Pancreas (tissue), 10 donors: ENCODE results near the gene BCAR3. TPM values are rescaled to one million over a fixed set of nuclear protein-coding genes. Genes with fewer than 3 reads are reported as not detected.
"Not testable (repeated sequence)": the region's sequence is repeated elsewhere in the genome, so short reads cannot be mapped to it uniquely, and the experiment has no call there.

Experiments
- ATAC-seq, 4 donors: fragments of 200-7000 bp; cut with Tn5 transposase; one replicate each; pipeline versions ENCODE4 v1.8.0 to v1.9.1; 2020; ENCODE audit warnings: mild to moderate bottlenecking in 4 of 4, moderate library complexity in 4 of 4
- DNase-seq, 6 donors: peaks; one replicate each; pipeline ENCODE4 v3.0.0-alpha.2; 2020
- FAIRE-seq: peaks from 2 replicates; lab custom pipeline; 2012; peaks lifted over from hg19 to GRCh38; lab: Jason Lieb, UNC
- H3K27ac ChIP-seq, 4 donors: fragments of 200-600 bp; sonication (generic); 1 replicate in 3 of 4; 2 replicates in 1 of 4; pipeline versions ENCODE4 v1.5.0 to v1.8.0; 2020
- H3K27me3 ChIP-seq, 4 donors: fragments of 200-600 bp; one replicate each; pipeline ENCODE4 v1.8.0; 2021
- H3K36me3 ChIP-seq, 3 donors: fragments of 200-600 bp; sonication (generic) in 1 of 3; one replicate each; pipeline versions ENCODE4 v1.5.0 to v1.8.0; 2020 to 2021
- H3K4me1 ChIP-seq, 3 donors: fragments of 200-600 bp; one replicate each; pipeline ENCODE4 v1.8.0; 2021
- H3K4me3 ChIP-seq, 4 donors: fragments of 200-600 bp; sonication (generic) in 2 of 4; one replicate each; pipeline versions ENCODE4 v1.5.0 to v1.8.0; 2020 to 2021
- H3K9me3 ChIP-seq, 4 donors: fragments of 200-600 bp; one replicate each; pipeline ENCODE4 v1.8.0; 2021
- WGBS, 2 donors: extraction: QIAGEN DNeasy Blood & Tissue Kit; methylation state at CpG; one replicate each; pipeline ENCODE4 v1.1.7; 2013; 5-methylcytosine and 5-hydroxymethylcytosine counted together
- intact Hi-C, 3 donors: fragments of 100-400 bp; cut with DNase I; formaldehyde crosslinking; loops; one replicate each; pipeline versions ENCODE4 v1.11.1 to v1.14.2; 2022
- polyA plus RNA-seq, 2 donors: library from polyadenylated mRNA; stranded (reverse); fragments of 200-250 nt; gene quantifications; one replicate each; pipeline ENCODE4 v1.2.3, GENCODE V29; 2013
- total RNA-seq, 6 donors: library from RNA; stranded (reverse); fragmentation: NEBNext Ultra II Directional in 4 of 6; extraction: Animal tissue kit (Norgen Biotek cat#: 25700) in 4 of 6; gene quantifications; one replicate each; pipeline versions ENCODE4 v1.2.1 to v1.2.4, GENCODE V29; 2021 to 2023
- TF ChIP-seq, protein P1 (sequence below), 4 donors: fragments of 200-600 bp; sonication (generic) in 3 of 4; IDR thresholded peaks; one replicate each; pipeline versions ENCODE4 v1.5.0 to v1.8.0; 2021; ENCODE audit warnings: antibody characterized with exemption in 4 of 4
- donor health status: healthy with polysubstance abuse.
- donor health status: DM: no; HTN: no; CAD: no; lungs with moderate emphysema.
- donor health status: DM: no; HTN: no; CAD: no.
- donor health status: control.
- donor health status: control.
- donor health status: Bipolar disorder and iron deficiency.
- donor health status: DM: yes; HTN: yes; CAD: no.
- donor health status: DM: no; HTN: no; CAD: no.
- donor health status: DM: no; HTN: no; CAD: no.
- donor health status: DM: yes; HTN: yes; CAD: no.

BCAR3 gene
- total and polyA plus RNA-seq, 8 donors = 2.4 to 8.2 (median 4.9) TPM

DNA sequence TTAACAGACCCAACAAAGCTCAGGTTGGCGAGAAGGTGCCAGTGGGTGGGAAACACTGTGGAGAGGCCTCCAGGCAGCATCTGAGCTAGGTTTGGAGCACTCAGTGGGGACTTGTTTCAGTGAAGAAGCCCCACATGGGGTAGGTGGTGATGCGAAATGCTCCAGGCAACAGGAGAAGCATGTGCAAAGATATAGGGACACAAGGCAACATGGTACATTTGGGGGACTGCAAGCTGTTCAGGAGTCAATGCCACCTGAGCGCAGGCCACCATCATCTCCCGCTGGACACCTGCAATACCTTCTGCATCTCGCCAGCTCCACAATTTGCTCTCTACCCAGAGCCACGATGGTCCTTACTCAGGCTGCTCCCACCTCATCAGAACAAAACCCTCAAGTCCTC lies 28.0 kb downstream of the BCAR3 start:
- no peaks in the 10 kb centered on the region for H3K36me3 ChIP-seq
- no peak for FAIRE-seq
- ATAC-seq = no peak
- no peak overlapping the region for H3K27ac ChIP-seq
- no peak for DNase-seq
- H3K4me1 ChIP-seq = peaks cover 0 to 4% (median 0%) of the 10 kb centered on the region in 3 donors
- no peaks in the 10 kb centered on the region for H3K27me3 ChIP-seq
- TF ChIP-seq, protein P1, sequence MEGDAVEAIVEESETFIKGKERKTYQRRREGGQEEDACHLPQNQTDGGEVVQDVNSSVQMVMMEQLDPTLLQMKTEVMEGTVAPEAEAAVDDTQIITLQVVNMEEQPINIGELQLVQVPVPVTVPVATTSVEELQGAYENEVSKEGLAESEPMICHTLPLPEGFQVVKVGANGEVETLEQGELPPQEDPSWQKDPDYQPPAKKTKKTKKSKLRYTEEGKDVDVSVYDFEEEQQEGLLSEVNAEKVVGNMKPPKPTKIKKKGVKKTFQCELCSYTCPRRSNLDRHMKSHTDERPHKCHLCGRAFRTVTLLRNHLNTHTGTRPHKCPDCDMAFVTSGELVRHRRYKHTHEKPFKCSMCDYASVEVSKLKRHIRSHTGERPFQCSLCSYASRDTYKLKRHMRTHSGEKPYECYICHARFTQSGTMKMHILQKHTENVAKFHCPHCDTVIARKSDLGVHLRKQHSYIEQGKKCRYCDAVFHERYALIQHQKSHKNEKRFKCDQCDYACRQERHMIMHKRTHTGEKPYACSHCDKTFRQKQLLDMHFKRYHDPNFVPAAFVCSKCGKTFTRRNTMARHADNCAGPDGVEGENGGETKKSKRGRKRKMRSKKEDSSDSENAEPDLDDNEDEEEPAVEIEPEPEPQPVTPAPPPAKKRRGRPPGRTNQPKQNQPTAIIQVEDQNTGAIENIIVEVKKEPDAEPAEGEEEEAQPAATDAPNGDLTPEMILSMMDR (IDR thresholded peaks at IDR 0.05) = no peak
- H3K4me3 ChIP-seq = no peak overlapping the region
- H3K9me3 ChIP-seq = no peaks in the 10 kb centered on the region
- intact Hi-C loops = no loop called here
- WGBS, 2 donors = 94 to 99% methylated on average over 6 of the region's 6 CpGs

DNA sequence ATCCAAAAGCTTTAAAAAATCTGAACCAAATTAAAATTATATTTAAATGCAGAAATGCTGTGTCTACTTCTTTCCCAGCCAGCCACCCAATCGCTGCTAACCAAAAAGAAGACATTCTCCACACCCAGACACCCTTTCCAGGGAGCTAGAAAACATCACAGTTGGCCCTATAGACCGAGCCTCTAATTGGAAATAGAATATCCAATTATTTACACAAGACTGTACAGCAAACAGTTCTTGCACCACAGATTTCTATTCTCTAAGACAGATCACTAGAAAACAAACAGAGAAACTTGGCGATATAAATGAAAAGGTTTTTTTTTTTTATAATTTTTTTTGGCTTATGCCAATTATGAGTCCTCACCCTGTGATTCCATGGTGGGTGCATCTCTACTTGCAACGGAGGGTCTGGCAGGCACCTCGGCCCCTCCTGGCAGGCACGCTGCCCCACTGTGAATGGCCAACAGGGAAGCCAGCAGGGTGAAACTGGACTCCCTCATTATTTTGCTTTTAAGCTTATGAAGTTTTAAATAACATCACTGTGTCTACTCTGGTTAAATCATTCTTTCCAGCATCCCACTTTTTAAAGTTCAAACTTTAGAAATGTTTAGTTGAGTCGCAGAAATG lies 29.2 kb downstream of the BCAR3 start:
- no peaks in the 10 kb centered on the region for H3K9me3 ChIP-seq
- TF ChIP-seq, protein P1 (IDR thresholded peaks at IDR 0.05) = no peak
- no peak for FAIRE-seq
- H3K36me3 ChIP-seq = no peaks in the 10 kb centered on the region
- no peak for DNase-seq
- peaks cover 0 to 4% (median 0%) of the 10 kb centered on the region in 3 donors for H3K4me1 ChIP-seq
- 48 to 52% methylated on average over 7 of the region's 7 CpGs for WGBS, 2 donors
- H3K27me3 ChIP-seq = no peaks in the 10 kb centered on the region
- intact Hi-C loops = no loop called here
- ATAC-seq = peak in 1 of 4 donors; percentile 62
- H3K4me3 ChIP-seq = no peak overlapping the region
- H3K27ac ChIP-seq = no peak overlapping the region

DNA sequence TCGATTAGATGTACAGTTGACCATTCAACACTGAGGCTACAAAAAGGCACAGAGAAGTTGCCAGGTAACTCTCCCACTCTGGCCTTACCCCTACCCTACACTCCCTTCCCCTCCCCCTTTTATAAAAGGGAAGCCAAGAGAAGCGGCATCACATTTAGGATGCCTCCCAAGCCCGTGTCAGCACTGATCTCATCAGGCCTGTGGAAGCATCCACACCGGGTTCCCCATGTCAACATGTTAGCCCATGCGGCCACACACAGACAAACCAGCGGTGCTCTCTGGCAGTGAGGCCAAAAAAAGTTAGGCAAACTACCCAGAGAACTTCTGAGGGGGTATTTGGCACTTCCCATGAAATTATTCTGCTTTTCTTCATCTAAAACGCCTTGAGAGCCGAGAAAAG lies 29.9 kb downstream of the BCAR3 start:
- Histone ChIP-seq H3K27me3 (no peaks in the 10 kb centered on the region), H3K27ac (no peak overlapping the region), H3K36me3 (no peaks in the 10 kb centered on the region), H3K4me1 (peaks cover 0 to 4% (median 0%) of the 10 kb centered on the region in 3 donors), H3K9me3 (no peaks in the 10 kb centered on the region), H3K4me3 (no peak overlapping the region)
- TF ChIP-seq, protein P1 (IDR thresholded peaks at IDR 0.05) = no peak
- DNase-seq (no peak), FAIRE-seq (no peak), ATAC-seq (no peak)
- intact Hi-C loops = no loop called here
- 85 to 92% methylated on average over 8 of the region's 8 CpGs for WGBS, 2 donors

DNA sequence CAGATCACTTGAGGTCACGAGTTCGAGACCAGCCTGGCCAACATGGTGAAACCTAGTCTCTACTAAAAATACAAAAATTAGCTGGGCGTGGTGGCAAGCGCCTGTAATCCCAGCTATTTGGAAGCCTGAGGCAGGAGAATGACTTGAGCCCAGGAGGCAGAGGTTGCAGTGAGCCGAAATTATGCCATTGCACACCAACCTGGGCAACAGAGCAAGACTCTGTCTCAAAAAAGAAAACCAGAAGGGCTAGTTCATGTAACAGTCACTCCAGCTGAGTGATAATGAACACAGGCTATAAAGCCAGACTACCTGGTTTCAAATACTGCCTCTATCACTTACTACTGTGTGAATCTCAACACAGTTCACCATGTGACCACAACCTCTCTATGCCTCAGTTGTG lies 31.5 kb downstream of the BCAR3 start:
- intact Hi-C loops, DNase-seq, H3K27ac ChIP-seq, H3K4me3 ChIP-seq, ATAC-seq, FAIRE-seq, H3K36me3 ChIP-seq, H3K27me3 ChIP-seq, H3K4me1 ChIP-seq, H3K9me3 ChIP-seq: not testable (repeated sequence)
- 90 to 97% methylated on average over 5 of the region's 5 CpGs for WGBS, 2 donors

DNA sequence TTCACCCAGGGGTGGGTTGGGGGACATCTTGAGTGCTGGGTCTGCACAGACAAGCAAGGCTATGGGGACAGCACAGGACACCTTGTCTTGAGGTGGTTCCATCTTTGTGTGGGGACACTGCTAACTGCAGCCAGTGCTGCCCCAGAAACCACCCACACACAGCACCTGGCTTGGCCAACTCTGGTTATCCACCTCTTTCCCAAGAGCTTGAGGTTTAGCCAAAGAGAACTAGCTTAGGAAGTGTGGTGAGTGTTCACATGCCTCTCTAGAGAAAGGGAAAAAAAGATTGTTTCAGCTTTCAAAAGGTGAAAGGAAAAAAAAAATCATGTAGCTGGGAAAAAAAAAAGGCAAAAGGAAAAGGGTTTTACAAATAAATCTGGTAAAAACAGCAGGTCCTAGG lies 32.4 kb downstream of the BCAR3 start:
- Histone ChIP-seq H3K36me3 (no peaks in the 10 kb centered on the region), H3K27ac (no peak overlapping the region), H3K4me3 (no peak overlapping the region), H3K27me3 (no peaks in the 10 kb centered on the region), H3K9me3 (no peaks in the 10 kb centered on the region), H3K4me1 (peaks cover 0 to 4% (median 0%) of the 10 kb centered on the region in 3 donors)
- FAIRE-seq (no peak), DNase-seq (no peak), ATAC-seq (no peak)
- TF ChIP-seq, protein P1 (IDR thresholded peaks at IDR 0.05) = no peak
- intact Hi-C loops = no loop called here
